HepG2 (cell line): ENCODE data around the gene BSND. TPM values are rescaled to one million over a fixed set of nuclear protein-coding genes. Genes with fewer than 3 reads are reported as not detected.

Experiments
- ATAC-seq: fragments of 200-7000 bp; cut with Tn5 transposase; 3 replicates; pipeline ENCODE4 v1.9.1; 2020; ENCODE audit warnings: mild to moderate bottlenecking, moderate library complexity
- BruUV-seq: library from RNA; stranded (reverse); fragments of 400-500 nt; replicated peaks from 2 replicates; lab custom pipeline; 2021; lab: Mats Ljungman, UMichigan
- CTCF ChIA-PET: fragments of 300-600 bp; formaldehyde crosslinking; extraction: SDS; loops from one replicate; lab custom pipeline; 2021; ENCODE audit warnings: low total read pairs, inconsistent platforms, low intra/inter-chr PET ratio; lab: Yijun Ruan, JAX
- POLR2A ChIA-PET: fragments of 350-600 bp; sonication (Branson Sonifier 250); formaldehyde crosslinking; loops from one replicate; lab custom pipeline; 2020; ENCODE audit warnings: antibody characterized with exemption, inconsistent platforms; lab: Yijun Ruan, JAX
- DNase-seq: peaks from one replicate; pipeline ENCODE4 v3.0.0-alpha.2; 2015; ENCODE audit warnings: low spot score
- FAIRE-seq: peaks from 3 replicates; lab custom pipeline; 2011; peaks lifted over from hg19 to GRCh38; lab: Jason Lieb, UNC
- H2AFZ ChIP-seq: one replicate; pipeline ENCODE4 v1.6.1; 2011; ENCODE audit warnings: low read length, inconsistent platforms
- H3K27ac ChIP-seq: fragments of 300-600 bp; 3 replicates; pipeline ENCODE4 v1.8.0; 2011; ENCODE audit warnings: mixed run types, mild to moderate bottlenecking, mixed read lengths, low read length, inconsistent platforms; ENCODE audit not compliant: insufficient read depth; ENCODE audit errors: extremely low read length
- H3K27me3 ChIP-seq, 2 experiments: fragments of 200-600 bp in 1 of 2; 2 replicates in 1 of 2; 3 replicates in 1 of 2; pipeline versions ENCODE4 v1.6.0 to v1.8.0; 2011; ENCODE audit warnings: low read length in 2 of 2, mild to moderate bottlenecking in 2 of 2, moderate library complexity in 2 of 2, inconsistent platforms in 1 of 2; ENCODE audit not compliant: insufficient read depth in 2 of 2, control insufficient read depth in 1 of 2
- H3K36me3 ChIP-seq, 2 experiments: fragments of 200-600 bp in 1 of 2; replicated peaks in 1 of 2; 2 replicates in 1 of 2; 3 replicates in 1 of 2; pipeline versions ENCODE4 v1.5.1 to v1.8.0; 2011; ENCODE audit warnings: low read length in 2 of 2, inconsistent platforms in 1 of 2; ENCODE audit not compliant: insufficient read depth in 2 of 2, control insufficient read depth in 1 of 2
- H3K4me1 ChIP-seq: 2 replicates; pipeline ENCODE4 v1.5.1; 2012; ENCODE audit warnings: low read length, inconsistent platforms; ENCODE audit not compliant: insufficient read depth
- H3K4me2 ChIP-seq: 2 replicates; pipeline ENCODE4 v1.6.0; 2011; ENCODE audit warnings: low read depth, low read length, inconsistent platforms
- H3K4me3 ChIP-seq, 3 experiments: fragments of 200-600 bp in 1 of 3; sonication (generic), shearing (Covaris generic) in 1 of 3; replicated peaks in 1 of 3; 2 replicates each; pipeline ENCODE4 v1.5.1; 2011 to 2016; ENCODE audit warnings: low read length in 3 of 3, inconsistent platforms in 2 of 3, low read depth in 2 of 3, mild to moderate bottlenecking in 2 of 3, control low read depth in 1 of 3, mixed read lengths in 1 of 3; ENCODE audit not compliant: insufficient read depth in 1 of 3
- H3K79me2 ChIP-seq: one replicate; pipeline ENCODE4 v1.6.1; 2011; ENCODE audit warnings: low read length, inconsistent platforms; ENCODE audit not compliant: insufficient read depth
- H3K9ac ChIP-seq: 2 replicates; pipeline ENCODE4 v1.6.0; 2011; ENCODE audit warnings: mild to moderate bottlenecking, low read depth, low read length, inconsistent platforms; ENCODE audit not compliant: insufficient read depth
- H3K9me3 ChIP-seq: 2 replicates; pipeline ENCODE4 v1.5.1; 2012; ENCODE audit warnings: mild to moderate bottlenecking, low read length
- H4K20me1 ChIP-seq: 2 replicates; pipeline ENCODE4 v1.6.0; 2011; ENCODE audit warnings: inconsistent platforms, mild to moderate bottlenecking, low read length, moderate library complexity; ENCODE audit not compliant: insufficient read depth
- CBX2 ChIP-seq, 2 experiments: fragments of 200-600 bp in 1 of 2; sonication (generic); formaldehyde crosslinking in 1 of 2; IDR thresholded peaks; 2 replicates each; pipeline versions ENCODE4 v1.7.0 to v1.8.1; 2018 to 2022; ENCODE audit warnings: low read depth in 2 of 2, low read length in 1 of 2, mild to moderate bottlenecking in 1 of 2, missing genetic modification reagents in 1 of 2
- FOXP1 ChIP-seq, 2 experiments: fragments of 450-650 bp in 1 of 2; IDR thresholded peaks; 2 replicates each; pipeline ENCODE4 v1.6.1; 2017 to 2018; ENCODE audit warnings: antibody characterized with exemption in 1 of 2
- HIVEP1 ChIP-seq: sonication (generic); formaldehyde crosslinking; IDR thresholded peaks from 2 replicates; pipeline ENCODE4 v1.4.0; 2020; ENCODE audit warnings: mild to moderate bottlenecking, missing genetic modification reagents
- KDM2A ChIP-seq: sonication (generic); formaldehyde crosslinking; IDR thresholded peaks from 2 replicates; pipeline ENCODE4 v1.4.0; 2020; ENCODE audit warnings: low read depth, missing genetic modification reagents, borderline replicate concordance
- LCORL ChIP-seq, 2 experiments: fragments of 450-650 bp in 1 of 2; sonication (generic) in 1 of 2; formaldehyde crosslinking in 1 of 2; IDR thresholded peaks; 2 replicates each; pipeline versions ENCODE4 v1.5.0 to v1.6.1; 2017 to 2020; ENCODE audit warnings: antibody characterized with exemption in 1 of 2, missing genetic modification reagents in 1 of 2
- RXRB ChIP-seq: IDR thresholded peaks from 2 replicates; pipeline ENCODE4 v1.6.1; 2016; ENCODE audit warnings: borderline replicate concordance, missing genetic modification reagents, missing compliant biosample characterization
- SMC3 ChIP-seq: IDR thresholded peaks from 2 replicates; pipeline ENCODE4 v1.6.1; 2011; ENCODE audit warnings: low read length, improper control_type of control experiment
- SOX5 ChIP-seq: IDR thresholded peaks from 2 replicates; pipeline ENCODE4 v1.6.1; 2016; ENCODE audit warnings: borderline replicate concordance
- TBX2 ChIP-seq: sonication (generic); formaldehyde crosslinking; IDR thresholded peaks from 2 replicates; pipeline ENCODE4 v1.5.0; 2020; ENCODE audit warnings: missing genetic modification reagents, mild to moderate bottlenecking, borderline replicate concordance
- ZNF3 ChIP-seq: IDR thresholded peaks from 2 replicates; pipeline ENCODE4 v1.7.0; 2017; ENCODE audit warnings: inconsistent platforms
- ZNF430 ChIP-seq: sonication (generic); formaldehyde crosslinking; IDR thresholded peaks from 2 replicates; pipeline ENCODE4 v1.9.0; 2021; ENCODE audit warnings: mild to moderate bottlenecking, missing genetic modification reagents
- ZNF777 ChIP-seq: sonication (generic); formaldehyde crosslinking; IDR thresholded peaks from 2 replicates; pipeline ENCODE4 v1.4.0; 2020; ENCODE audit warnings: missing genetic modification reagents
- ZSCAN12 ChIP-seq: sonication (generic); formaldehyde crosslinking; IDR thresholded peaks from 2 replicates; pipeline ENCODE4 v1.9.0; 2021; ENCODE audit warnings: mild to moderate bottlenecking, missing genetic modification reagents
- WGBS: methylation state at CpG from one replicate; pipeline ENCODE4 v1.1.6; 2017; ENCODE audit warnings: low lambda C conversion rate; 5-methylcytosine and 5-hydroxymethylcytosine counted together
- in situ Hi-C: cut with HindIII; loops from 2 replicates; pipeline ENCODE4 v1.10.0; 2017; ENCODE audit warnings: low pct_unique_long_range_greater_than_20kb; ENCODE audit not compliant: extremely low pct_ligation_motif_present
- intact Hi-C: fragments of 100-400 bp; cut with micrococcal nuclease; formaldehyde crosslinking; loops from one replicate; pipeline ENCODE4 v1.10.0; 2022; ENCODE audit not compliant: unreplicated experiment
- polyA plus RNA-seq, 8 experiments: library from polyadenylated mRNA; depleted of rRNA in 3 of 8; stranded (reverse) in 7 of 8; unstranded in 1 of 8; fragments of >200 nt; fragmentation: Illumina TruSeq in 4 of 8; extraction: Trizol in 4 of 8; gene quantifications; 2 replicates each; pipeline versions ENCODE4 v1.2.1 to v1.2.3, GENCODE V29; 2011 to 2016; ENCODE audit warnings: low read depth in 4 of 8, missing spikeins in 1 of 8, mixed read lengths in 1 of 8; ENCODE audit not compliant: insufficient read depth in 1 of 8
- total RNA-seq, 5 experiments: library from RNA; depleted of rRNA; stranded (reverse); fragments of >200 nt; fragmentation: Illumina TruSeq; extraction: Trizol; gene quantifications; 2 replicates each; pipeline ENCODE4 v1.2.3, GENCODE V29; 2016; ENCODE audit warnings: low read depth in 1 of 5
- TF ChIP-seq, protein P1 (sequence below): sonication (generic); formaldehyde crosslinking; IDR thresholded peaks from 2 replicates; pipeline ENCODE4 v1.4.0; 2020; ENCODE audit warnings: missing genetic modification reagents, borderline replicate concordance
- TF ChIP-seq, protein P2 (sequence below): sonication (generic); IDR thresholded peaks from 2 replicates; pipeline ENCODE4 v1.6.1; 2016; ENCODE audit warnings: low read depth, borderline replicate concordance

The BSND gene
- total and polyA plus RNA-seq, 2 of the 13 experiments (the other 11 are each of a cell fraction or from before 2014, with no cell fraction given), result not detected

DNA sequence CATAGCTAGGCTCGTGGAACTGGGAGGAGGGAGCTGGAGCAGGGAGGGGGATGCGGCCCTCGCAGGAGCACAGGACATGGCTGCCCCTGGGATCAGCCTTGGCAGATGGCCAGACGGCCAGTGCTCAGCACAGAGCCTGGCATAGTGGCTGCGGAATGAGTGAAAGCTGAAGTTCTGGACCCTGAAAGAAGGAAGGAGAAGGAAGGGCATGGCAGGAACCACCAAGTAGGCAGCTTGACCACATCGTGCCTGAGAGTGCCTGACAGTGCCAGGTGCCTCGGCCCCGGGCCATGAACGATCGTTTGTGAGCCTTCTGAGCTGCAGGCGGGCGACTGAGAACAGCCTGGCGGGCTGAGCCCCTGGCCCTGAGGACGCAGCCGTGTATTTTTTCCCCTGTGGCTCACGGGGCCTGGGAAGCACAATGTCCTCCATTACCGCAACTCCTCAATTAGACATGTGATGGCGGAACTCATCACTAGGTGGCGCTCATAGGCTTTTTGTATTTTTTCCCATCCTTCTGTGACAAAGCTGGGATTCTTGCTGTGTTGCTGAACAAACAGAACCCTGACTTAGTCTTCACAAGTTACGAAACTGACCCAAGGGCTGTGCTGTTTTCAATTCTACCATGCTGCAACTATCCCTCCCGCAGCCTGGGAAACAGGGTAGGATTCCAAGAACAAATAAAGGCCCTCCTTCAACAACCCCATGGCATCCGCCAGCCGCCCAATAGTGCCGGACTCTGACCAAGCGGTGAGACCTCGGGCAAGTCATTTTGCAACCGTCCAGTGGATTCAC lies 48.2 kb upstream of the BSND start:
- H3K27ac ChIP-seq, result peak overlapping the region; percentile 13
- no TSS peak for BruUV-seq
- WGBS, result 17% methylated on average over 12 of the region's 27 CpGs
- H3K79me2 ChIP-seq, result no peaks in the 10 kb centered on the region
- no peaks in the 10 kb centered on the region; a peak in 1 of 5 replicates for H3K27me3 ChIP-seq
- peak; percentile 84 for DNase-seq
- peak overlapping the region; percentile 59 for H3K9ac ChIP-seq
- peak overlapping the region; percentile 93 for H2AFZ ChIP-seq
- peak; percentile 98 for FAIRE-seq
- no peaks in the 10 kb centered on the region for H3K9me3 ChIP-seq
- ChIA-PET CTCF (interaction anchor here (0.8 to 3.0 kb wide), 4 partner anchors 45 to 279 kb away, joined by 3 to 22 read pairs (median 10); no protein-coding TSS in a partner anchor), POLR2A (interaction anchor here (0.6 to 3.0 kb wide), 6 partner anchors 63 to 92 kb away, joined by 3 to 16 read pairs (median 4); partner anchors contain the start of gene DHCR24)
- peak overlapping the region; percentile 33 to 70 (median 58); a peak in 5 of 6 replicates for H3K4me3 ChIP-seq
- intact Hi-C loops, result loop anchor here (1.0 kb wide), 2 partner anchors 46 to 72 kb away; no protein-coding TSS in a partner anchor
- H3K4me1 ChIP-seq, result peaks cover 43% of the 10 kb centered on the region
- ATAC-seq, result peak; percentile 83
- no peaks in the 10 kb centered on the region for H3K36me3 ChIP-seq
- H4K20me1 ChIP-seq, result no peaks in the 10 kb centered on the region
- in situ Hi-C loops, result loop anchor here (5.0 kb wide), 1 partner anchor 47 kb away; the partner anchor contains the start of gene BSND
- peak overlapping the region; percentile 94 for H3K4me2 ChIP-seq
- TF ChIP-seq, protein P1, sequence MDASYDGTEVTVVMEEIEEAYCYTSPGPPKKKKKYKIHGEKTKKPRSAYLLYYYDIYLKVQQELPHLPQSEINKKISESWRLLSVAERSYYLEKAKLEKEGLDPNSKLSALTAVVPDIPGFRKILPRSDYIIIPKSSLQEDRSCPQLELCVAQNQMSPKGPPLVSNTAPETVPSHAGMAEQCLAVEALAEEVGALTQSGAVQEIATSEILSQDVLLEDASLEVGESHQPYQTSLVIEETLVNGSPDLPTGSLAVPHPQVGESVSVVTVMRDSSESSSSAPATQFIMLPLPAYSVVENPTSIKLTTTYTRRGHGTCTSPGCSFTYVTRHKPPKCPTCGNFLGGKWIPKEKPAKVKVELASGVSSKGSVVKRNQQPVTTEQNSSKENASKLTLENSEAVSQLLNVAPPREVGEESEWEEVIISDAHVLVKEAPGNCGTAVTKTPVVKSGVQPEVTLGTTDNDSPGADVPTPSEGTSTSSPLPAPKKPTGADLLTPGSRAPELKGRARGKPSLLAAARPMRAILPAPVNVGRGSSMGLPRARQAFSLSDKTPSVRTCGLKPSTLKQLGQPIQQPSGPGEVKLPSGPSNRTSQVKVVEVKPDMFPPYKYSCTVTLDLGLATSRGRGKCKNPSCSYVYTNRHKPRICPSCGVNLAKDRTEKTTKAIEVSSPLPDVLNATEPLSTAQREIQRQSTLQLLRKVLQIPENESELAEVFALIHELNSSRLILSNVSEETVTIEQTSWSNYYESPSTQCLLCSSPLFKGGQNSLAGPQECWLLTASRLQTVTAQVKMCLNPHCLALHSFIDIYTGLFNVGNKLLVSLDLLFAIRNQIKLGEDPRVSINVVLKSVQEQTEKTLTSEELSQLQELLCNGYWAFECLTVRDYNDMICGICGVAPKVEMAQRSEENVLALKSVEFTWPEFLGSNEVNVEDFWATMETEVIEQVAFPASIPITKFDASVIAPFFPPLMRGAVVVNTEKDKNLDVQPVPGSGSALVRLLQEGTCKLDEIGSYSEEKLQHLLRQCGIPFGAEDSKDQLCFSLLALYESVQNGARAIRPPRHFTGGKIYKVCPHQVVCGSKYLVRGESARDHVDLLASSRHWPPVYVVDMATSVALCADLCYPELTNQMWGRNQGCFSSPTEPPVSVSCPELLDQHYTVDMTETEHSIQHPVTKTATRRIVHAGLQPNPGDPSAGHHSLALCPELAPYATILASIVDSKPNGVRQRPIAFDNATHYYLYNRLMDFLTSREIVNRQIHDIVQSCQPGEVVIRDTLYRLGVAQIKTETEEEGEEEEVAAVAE, result peak; percentile 21; the same call in 1 of the 2 replicates
- TF ChIP-seq, protein P2, sequence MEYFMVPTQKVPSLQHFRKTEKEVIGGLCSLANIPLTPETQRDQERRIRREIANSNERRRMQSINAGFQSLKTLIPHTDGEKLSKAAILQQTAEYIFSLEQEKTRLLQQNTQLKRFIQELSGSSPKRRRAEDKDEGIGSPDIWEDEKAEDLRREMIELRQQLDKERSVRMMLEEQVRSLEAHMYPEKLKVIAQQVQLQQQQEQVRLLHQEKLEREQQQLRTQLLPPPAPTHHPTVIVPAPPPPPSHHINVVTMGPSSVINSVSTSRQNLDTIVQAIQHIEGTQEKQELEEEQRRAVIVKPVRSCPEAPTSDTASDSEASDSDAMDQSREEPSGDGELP, result no peak; the same call in 1 of the 2 replicates
- no peak for TF ChIP-seq CBX2 (IDR thresholded peaks at IDR 0.05; ENCODE audit: low read depth, low read length)
- no peak for TF ChIP-seq CBX2 (CRISPR knock-in tag; IDR thresholded peaks at IDR 0.05; ENCODE audit: low read depth)
- TF ChIP-seq ZNF3 (CRISPR knock-in tag), result no peak
- peak; percentile 33; the same call in 1 of the 2 replicates for TF ChIP-seq RXRB
- TF ChIP-seq HIVEP1 (CRISPR knock-in tag), result no peak
- TF ChIP-seq LCORL (IDR thresholded peaks at IDR 0.05), result no peak
- TF ChIP-seq LCORL (CRISPR knock-in tag; IDR thresholded peaks at IDR 0.05), result no peak
- peak; percentile 29; the same call in 1 of the 2 replicates for TF ChIP-seq TBX2
- no peak for TF ChIP-seq KDM2A (CRISPR knock-in tag)
- peak; percentile 83 for TF ChIP-seq SMC3
- TF ChIP-seq ZNF430 (CRISPR knock-in tag), result 0 out of 2 replicates have a peak, but pooled peaks have one; percentile 40
- TF ChIP-seq FOXP1 (IDR thresholded peaks at IDR 0.05), result no peak
- TF ChIP-seq FOXP1 (CRISPR knock-in tag; IDR thresholded peaks at IDR 0.05), result peak; percentile 33; the same call in 1 of the 2 replicates
- 0 out of 2 replicates have a peak, but pooled peaks have one; percentile 32 for TF ChIP-seq ZSCAN12 (CRISPR knock-in tag)
- peak; percentile 13; the same call in 1 of the 2 replicates for TF ChIP-seq SOX5 (CRISPR knock-in tag)
- peak; percentile 14; the same call in 1 of the 2 replicates for TF ChIP-seq ZNF777 (CRISPR knock-in tag)
